OCI-LY3 (cell line): ENCODE data around the gene CCR1.

ENCODE experiments used
- H2AFZ ChIP-seq: fragments of 200-600, 300-600 bp; shearing (Covaris generic); 2 replicates; pipeline ENCODE4 v1.6.0; 2014; ENCODE audit warnings: antibody characterized with exemption, low read depth, low read length
- H3K27ac ChIP-seq: fragments of 200-600, 300-600 bp; sonication (generic); 2 replicates; pipeline ENCODE4 v1.5.1; 2014; ENCODE audit warnings: mild to moderate bottlenecking, low read length, moderate library complexity, mixed read lengths
- H3K27me3 ChIP-seq: fragments of 200-600, 300-600 bp; sonication (generic); 2 replicates; pipeline ENCODE4 v1.6.1; 2014; ENCODE audit warnings: low read depth, low read length, mixed read lengths
- H3K36me3 ChIP-seq: fragments of 200-600, 300-600 bp; sonication (generic); replicated peaks from 2 replicates; pipeline ENCODE3; 2014; ENCODE audit warnings: low read depth, low read length, mixed read lengths
- H3K4me1 ChIP-seq: fragments of 300-600, 200-600 bp; sonication (generic); 2 replicates; pipeline ENCODE4 v1.6.1; 2014; ENCODE audit warnings: low read length, mixed read lengths
- H3K4me2 ChIP-seq: fragments of 200-600, 300-600 bp; sonication (generic); 2 replicates; pipeline ENCODE4 v1.6.1; 2014; ENCODE audit warnings: low read length, mixed read lengths
- H3K4me3 ChIP-seq: fragments of 300-600, 200-600 bp; sonication (generic); 2 replicates; pipeline ENCODE4 v1.5.1; 2014; ENCODE audit warnings: antibody characterized with exemption, mild to moderate bottlenecking, low read length, moderate library complexity
- H3K79me2 ChIP-seq: fragments of 300-600, 200-600 bp; shearing (Covaris generic); 2 replicates; pipeline ENCODE4 v1.6.1; 2014; ENCODE audit warnings: mild to moderate bottlenecking, low read length, mixed read lengths
- H3K9ac ChIP-seq: fragments of 300-600, 200-600 bp; shearing (Covaris generic); 2 replicates; pipeline ENCODE4 v1.6.0; 2014; ENCODE audit warnings: mild to moderate bottlenecking, low read length, moderate library complexity
- H3K9me3 ChIP-seq: fragments of 200-600, 300-600 bp; shearing (Covaris generic); 2 replicates; pipeline ENCODE4 v1.6.1; 2014; ENCODE audit warnings: low read length, mixed read lengths; ENCODE audit not compliant: insufficient read depth
- H4K20me1 ChIP-seq: fragments of 200-600, 300-600 bp; sonication (generic); 2 replicates; pipeline ENCODE4 v1.6.1; 2016; ENCODE audit warnings: low read length, mixed read lengths; ENCODE audit not compliant: insufficient read depth
- CTCF ChIP-seq: fragments of 200-600, 300-600 bp; sonication (generic); IDR thresholded peaks from 2 replicates; pipeline ENCODE4 v1.5.1; 2014; ENCODE audit warnings: antibody characterized with exemption, low read length, low read depth
- EZH2phosphoT487 ChIP-seq: fragments of 200-600 bp; shearing (Covaris generic); IDR thresholded peaks from 2 replicates; pipeline ENCODE4 v1.6.1; 2018; ENCODE audit warnings: antibody characterized with exemption, mixed run types, low read depth

Gene CCR1

GRCh38 chr3:46200790-46201189, 7.3 kb downstream of the CCR1 start:
- peaks cover 32% of the 10 kb centered on the region for H3K27me3 ChIP-seq
- no peak overlapping the region for H2AFZ ChIP-seq
- no peaks in the 10 kb centered on the region for H3K4me1 ChIP-seq
- no peak overlapping the region for H3K4me2 ChIP-seq
- H3K9me3 ChIP-seq: no peaks in the 10 kb centered on the region
- no peak overlapping the region for H3K4me3 ChIP-seq
- H4K20me1 ChIP-seq: no peaks in the 10 kb centered on the region
- H3K36me3 ChIP-seq: no peaks in the 10 kb centered on the region
- H3K27ac ChIP-seq: no peak overlapping the region
- H3K79me2 ChIP-seq: no peaks in the 10 kb centered on the region
- TF ChIP-seq CTCF (no peak), EZH2phosphoT487 (no peak)
- H3K9ac ChIP-seq: no peak overlapping the region

GRCh38 chr3:46200211-46200610, 7.9 kb downstream of the CCR1 start:
- no peaks in the 10 kb centered on the region for H3K4me1 ChIP-seq

GRCh38 chr3:46196261-46196957, 11.7 kb downstream of the CCR1 start:
- H3K79me2 ChIP-seq: no peaks in the 10 kb centered on the region
- H2AFZ ChIP-seq: no peak overlapping the region
- H3K36me3 ChIP-seq: no peaks in the 10 kb centered on the region
- peaks cover 8% of the 10 kb centered on the region for H3K4me1 ChIP-seq
- peaks cover 24% of the 10 kb centered on the region; the same call in 1 of the 2 replicates for H3K9me3 ChIP-seq
- no peak overlapping the region for H3K4me2 ChIP-seq
- no peak overlapping the region for H3K9ac ChIP-seq
- no peaks in the 10 kb centered on the region for H4K20me1 ChIP-seq
- peaks cover 37% of the 10 kb centered on the region for H3K27me3 ChIP-seq
- H3K27ac ChIP-seq: no peak overlapping the region
- no peak overlapping the region for H3K4me3 ChIP-seq
- TF ChIP-seq EZH2phosphoT487 (no peak), CTCF (no peak)

More at GRCh38 chr3:46200211-46200610, 7.9 kb downstream of the CCR1 start:
- no peak overlapping the region for H3K9ac ChIP-seq
- peaks cover 32% of the 10 kb centered on the region for H3K27me3 ChIP-seq
- H3K4me3 ChIP-seq: no peak overlapping the region
- TF ChIP-seq CTCF: no peak
- no peak for TF ChIP-seq EZH2phosphoT487
- H2AFZ ChIP-seq: no peak overlapping the region
- 0 out of 2 replicates have a peak, but pooled peaks cover under 1% of the 10 kb centered on the region for H3K9me3 ChIP-seq
- H4K20me1 ChIP-seq: no peaks in the 10 kb centered on the region
- H3K27ac ChIP-seq: no peak overlapping the region
- no peaks in the 10 kb centered on the region for H3K36me3 ChIP-seq
- no peak overlapping the region for H3K4me2 ChIP-seq
- no peaks in the 10 kb centered on the region for H3K79me2 ChIP-seq

- H3K36me3 ChIP-seq: no peaks in the 10 kb centered on the region
- H2AFZ ChIP-seq: no peak overlapping the region
- peaks cover 29% of the 10 kb centered on the region; the same call in 1 of the 2 replicates for H3K9me3 ChIP-seq
- no peak overlapping the region for H3K9ac ChIP-seq
- TF ChIP-seq EZH2phosphoT487 (no peak), CTCF (no peak)
- H4K20me1 ChIP-seq: no peaks in the 10 kb centered on the region
- H3K27ac ChIP-seq: no peak overlapping the region
- peaks cover 30% of the 10 kb centered on the region for H3K27me3 ChIP-seq
- no peaks in the 10 kb centered on the region for H3K79me2 ChIP-seq
- no peak overlapping the region for H3K4me2 ChIP-seq
- H3K4me3 ChIP-seq: no peak overlapping the region
- H3K4me1 ChIP-seq: peaks cover 11% of the 10 kb centered on the region
Observed at GRCh38 chr3:46194868-46195553, 13.1 kb downstream of the CCR1 start.
